Measurements from ENCODE around the gene GABBR2.

DNA sequence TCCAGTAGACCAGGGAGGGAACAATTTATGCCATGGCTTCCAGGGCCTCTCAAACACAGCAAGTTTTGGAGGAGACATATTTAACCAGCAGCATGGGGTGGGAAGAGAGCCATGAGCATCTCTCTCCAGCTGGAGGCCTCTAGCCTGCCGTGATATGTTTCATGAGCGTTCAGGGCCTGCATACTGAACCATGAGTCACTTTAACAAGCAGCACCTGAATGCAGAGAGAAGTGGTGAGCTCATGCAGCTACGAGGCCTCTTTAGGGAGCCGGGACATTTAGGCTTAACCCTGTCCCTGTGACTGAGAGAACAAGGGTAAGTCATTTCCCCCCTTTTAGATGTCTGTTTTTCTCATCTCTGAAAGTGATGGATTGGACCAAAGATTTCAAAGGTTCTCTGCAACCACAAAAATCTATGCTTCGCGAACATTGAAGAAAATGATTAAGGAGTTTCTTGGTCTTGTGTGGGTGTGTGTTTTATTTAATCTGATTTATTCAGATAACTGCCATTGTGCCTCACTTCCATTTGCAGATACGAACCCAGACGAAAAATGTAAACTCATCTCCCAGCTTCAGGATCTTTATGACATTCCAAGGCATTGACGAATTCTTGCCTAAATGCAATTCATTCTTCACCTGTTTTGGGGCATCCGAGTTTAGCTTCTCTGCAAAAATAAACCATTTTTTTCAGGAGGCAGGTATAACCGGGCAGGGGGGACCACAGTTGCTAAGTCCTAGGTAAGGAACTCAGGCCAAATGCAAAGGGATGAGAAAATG lies 157.0 kb downstream of the GABBR2 start:
- TF ChIP-seq GATA2 (IDR thresholded peaks at IDR 0.05; ENCODE audit: low read depth, low read length) (no peak), GATA3 (IDR thresholded peaks at IDR 0.05; ENCODE audit: low read depth, low read length) (no peak)
